ENCODE data around the gene DST. TPM values are rescaled to one million over a fixed set of nuclear protein-coding genes. Genes with fewer than 3 reads are reported as not detected.

DST gene
- total and polyA plus RNA-seq, 2 of the 8 experiments (the other 6 are each of a cell fraction or from before 2014, with no cell fraction given), result 49.4 to 116 TPM

GRCh38 chr6:56463443-56463842 lies 179.2 kb downstream of the DST start (continued):
- TF ChIP-seq CHD7 (IDR thresholded peaks at IDR 0.05; ENCODE audit: insufficient replicate concordance, low read length) (no peak), CREB1 (IDR thresholded peaks at IDR 0.05) (no peak), HDAC6 (IDR thresholded peaks at IDR 0.05; ENCODE audit: low read depth, low read length) (no peak)
